GM10266 (cell line): ENCODE results near the gene GRAMD4.

Source experiments
- DNase-seq: peaks from one replicate; pipeline ENCODE4 v3.0.0; 2012; ENCODE audit errors: extremely low spot score
- CTCF ChIP-seq: IDR thresholded peaks from 2 replicates; pipeline ENCODE4 v1.5.1; 2012; ENCODE audit warnings: mild to moderate bottlenecking, low read depth; ENCODE audit not compliant: control insufficient read depth, insufficient read depth; ENCODE audit errors: missing control alignments

Gene GRAMD4

DNA sequence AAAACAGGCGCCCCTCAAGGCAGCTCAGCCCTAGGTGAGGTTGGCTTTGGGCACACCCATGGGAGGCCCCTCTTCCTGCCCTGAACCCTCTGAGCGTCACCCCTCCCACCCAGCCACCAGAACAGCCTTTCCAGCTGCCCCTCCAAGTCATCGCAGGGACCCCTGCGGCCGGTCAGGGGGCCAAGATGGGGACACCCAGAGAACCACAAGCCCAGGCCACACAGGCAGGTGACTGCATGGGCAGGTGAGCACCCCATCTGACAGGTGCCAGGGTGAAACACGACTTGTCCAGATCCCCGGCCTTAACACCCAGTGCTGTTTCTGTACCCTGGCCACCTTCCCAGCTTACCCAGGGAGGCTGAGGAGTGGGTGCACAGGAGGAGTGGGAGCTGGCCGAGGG, 24.6 kb upstream of the GRAMD4 start:
- no peak for TF ChIP-seq CTCF

GRCh38 chr22:46596032-46596441, 24.1 kb upstream of the GRAMD4 start:
- DNase-seq = no peak
- TF ChIP-seq CTCF = no peak

More for the DNA sequence above, 24.6 kb upstream of the GRAMD4 start:
- DNase-seq = no peak

GRCh38 chr22:46596819-46597218, 23.4 kb upstream of the GRAMD4 start:
- DNase-seq = no peak
- no peak for TF ChIP-seq CTCF

DNA sequence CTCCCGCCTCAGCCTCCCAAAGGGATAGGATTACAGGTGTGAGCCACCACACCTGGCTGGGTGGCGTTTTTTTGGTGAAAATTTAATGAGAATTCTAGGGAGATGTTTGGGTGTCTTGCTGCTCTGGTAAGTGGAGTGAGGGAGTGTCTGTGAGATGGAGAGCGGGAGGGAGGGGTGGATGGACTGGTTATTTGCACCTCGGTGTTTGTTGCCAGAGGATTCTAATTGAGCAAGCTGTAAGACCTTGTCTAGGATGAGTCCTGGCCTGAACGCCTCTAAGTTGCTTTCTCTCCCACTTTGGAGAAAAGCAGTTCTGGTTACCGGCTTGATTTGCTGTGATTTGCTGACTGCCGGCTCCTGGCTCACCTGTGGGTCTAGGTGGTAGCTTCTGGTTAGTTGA, 22.0 kb upstream of the GRAMD4 start:
- no peak for DNase-seq
- TF ChIP-seq CTCF = no peak

DNA sequence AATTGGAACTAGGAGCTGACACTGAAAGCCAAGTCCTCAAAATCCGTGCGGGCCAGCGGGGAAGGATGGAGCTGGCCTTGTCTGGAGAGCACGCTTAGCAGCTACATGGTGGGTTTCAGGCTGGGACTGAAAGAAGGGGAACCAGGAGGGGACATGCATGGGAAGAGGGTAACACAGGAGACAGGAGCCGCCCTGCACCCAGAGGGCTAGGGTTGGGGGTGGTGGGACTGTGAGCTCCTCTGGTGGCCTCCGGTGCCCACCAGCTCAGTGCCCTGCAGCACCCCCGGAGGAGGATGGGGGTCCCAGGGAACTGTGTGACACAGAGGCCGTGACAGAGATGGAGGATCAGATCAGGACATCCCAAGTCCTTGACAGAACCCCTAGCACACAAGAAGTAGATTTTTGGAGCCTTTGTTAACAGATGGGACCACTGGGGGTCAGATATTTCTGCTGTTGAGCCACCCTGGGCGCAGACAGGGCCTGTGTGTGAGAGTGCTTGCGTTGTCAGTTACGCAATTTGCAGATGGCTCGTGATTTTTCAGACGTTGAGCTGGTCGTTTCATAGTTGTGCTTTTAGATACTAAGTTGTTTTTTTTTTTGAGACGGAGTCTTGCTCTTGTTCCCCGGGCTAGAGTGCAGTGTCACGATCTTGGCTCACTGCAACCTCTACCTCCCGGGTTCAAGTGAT, 21.3 kb upstream of the GRAMD4 start:
- no peak for TF ChIP-seq CTCF
- DNase-seq = no peak

GRCh38 chr22:46600273-46600796, 19.9 kb upstream of the GRAMD4 start:
- no peak for TF ChIP-seq CTCF
- no peak for DNase-seq

DNA sequence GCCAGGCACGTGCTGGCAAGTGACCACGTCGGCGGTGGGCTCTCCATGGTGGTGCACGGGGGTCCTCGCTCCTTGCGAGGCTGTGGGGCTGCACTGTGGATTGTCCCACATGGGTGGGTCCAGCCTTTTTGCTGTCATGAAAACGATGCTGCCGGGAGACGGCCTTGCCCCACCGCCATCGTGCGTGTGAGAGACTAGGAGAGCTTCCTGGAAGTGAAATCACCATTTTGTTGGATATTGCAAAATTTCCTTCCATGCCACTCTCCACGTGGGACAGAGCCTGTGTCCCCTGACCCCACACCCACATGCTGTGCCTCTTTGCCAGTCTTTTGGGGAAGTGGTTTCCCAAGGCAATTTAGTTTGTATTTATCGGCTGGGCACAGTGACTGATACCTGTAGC, 18.2 kb upstream of the GRAMD4 start:
- no peak for DNase-seq
- no peak for TF ChIP-seq CTCF
